ENCODE data around the gene TCF15. TPM values are rescaled to one million over a fixed set of nuclear protein-coding genes. Genes with fewer than 3 reads are reported as not detected.

TCF15 gene
- total and polyA plus RNA-seq, 2 of the 13 experiments (the other 11 are each of a cell fraction or from before 2014, with no cell fraction given): not detected

DNA sequence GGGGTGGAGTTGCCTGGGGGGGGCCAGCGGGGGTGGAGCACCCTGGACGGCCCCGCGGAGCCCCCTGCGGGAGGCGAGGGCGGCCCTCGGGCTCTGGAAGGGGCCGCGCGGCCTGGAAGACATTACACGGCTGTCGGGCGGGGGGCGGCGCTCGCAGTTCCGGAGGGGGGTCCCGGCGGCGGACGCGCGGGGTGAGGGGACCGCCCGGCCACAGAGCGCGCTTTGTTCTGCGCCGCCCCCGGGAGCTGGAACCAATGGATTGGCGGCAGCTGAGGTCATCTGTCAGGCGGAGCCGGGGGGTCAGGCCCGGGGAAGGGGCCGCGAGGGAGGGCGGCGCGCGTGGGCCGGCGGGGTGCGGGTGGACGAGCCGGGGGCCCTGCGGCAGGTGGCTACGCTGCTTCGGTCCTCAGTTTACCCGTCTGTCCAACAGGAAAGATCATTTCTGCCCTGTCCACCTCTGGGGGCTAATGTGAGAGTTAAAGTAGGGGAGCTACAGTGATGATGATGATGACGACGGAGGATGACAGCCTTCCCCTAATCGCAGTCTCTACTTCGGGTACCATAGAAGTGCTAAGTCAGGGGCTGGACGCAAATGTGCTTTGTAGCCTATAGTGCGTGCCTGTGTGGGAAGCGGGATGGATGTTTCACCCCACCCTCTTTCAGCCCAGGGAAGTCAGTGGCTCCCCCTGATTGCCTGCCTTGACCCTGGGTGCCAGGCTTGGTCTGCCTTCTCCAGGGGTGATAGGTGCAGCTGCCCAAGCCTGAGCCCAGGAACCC lies 32.5 kb upstream of the TCF15 start (continued):
- TF ChIP-seq, protein P1, sequence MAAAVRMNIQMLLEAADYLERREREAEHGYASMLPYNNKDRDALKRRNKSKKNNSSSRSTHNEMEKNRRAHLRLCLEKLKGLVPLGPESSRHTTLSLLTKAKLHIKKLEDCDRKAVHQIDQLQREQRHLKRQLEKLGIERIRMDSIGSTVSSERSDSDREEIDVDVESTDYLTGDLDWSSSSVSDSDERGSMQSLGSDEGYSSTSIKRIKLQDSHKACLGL (CRISPR knock-in tag; IDR thresholded peaks at IDR 0.05): peak; percentile 13; the same call in 1 of the 2 replicates
- TF ChIP-seq, protein P2, sequence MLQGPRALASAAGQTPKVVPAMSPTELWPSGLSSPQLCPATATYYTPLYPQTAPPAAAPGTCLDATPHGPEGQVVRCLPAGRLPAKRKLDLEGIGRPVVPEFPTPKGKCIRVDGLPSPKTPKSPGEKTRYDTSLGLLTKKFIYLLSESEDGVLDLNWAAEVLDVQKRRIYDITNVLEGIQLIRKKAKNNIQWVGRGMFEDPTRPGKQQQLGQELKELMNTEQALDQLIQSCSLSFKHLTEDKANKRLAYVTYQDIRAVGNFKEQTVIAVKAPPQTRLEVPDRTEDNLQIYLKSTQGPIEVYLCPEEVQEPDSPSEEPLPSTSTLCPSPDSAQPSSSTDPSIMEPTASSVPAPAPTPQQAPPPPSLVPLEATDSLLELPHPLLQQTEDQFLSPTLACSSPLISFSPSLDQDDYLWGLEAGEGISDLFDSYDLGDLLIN (CRISPR knock-in tag; IDR thresholded peaks at IDR 0.05; ENCODE audit: borderline replicate concordance): peak; percentile 76; the same call in 1 of the 2 replicates
- TF ChIP-seq, protein P3, sequence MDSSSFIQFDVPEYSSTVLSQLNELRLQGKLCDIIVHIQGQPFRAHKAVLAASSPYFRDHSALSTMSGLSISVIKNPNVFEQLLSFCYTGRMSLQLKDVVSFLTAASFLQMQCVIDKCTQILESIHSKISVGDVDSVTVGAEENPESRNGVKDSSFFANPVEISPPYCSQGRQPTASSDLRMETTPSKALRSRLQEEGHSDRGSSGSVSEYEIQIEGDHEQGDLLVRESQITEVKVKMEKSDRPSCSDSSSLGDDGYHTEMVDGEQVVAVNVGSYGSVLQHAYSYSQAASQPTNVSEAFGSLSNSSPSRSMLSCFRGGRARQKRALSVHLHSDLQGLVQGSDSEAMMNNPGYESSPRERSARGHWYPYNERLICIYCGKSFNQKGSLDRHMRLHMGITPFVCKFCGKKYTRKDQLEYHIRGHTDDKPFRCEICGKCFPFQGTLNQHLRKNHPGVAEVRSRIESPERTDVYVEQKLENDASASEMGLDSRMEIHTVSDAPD (CRISPR knock-in tag; IDR thresholded peaks at IDR 0.05): no peak
- TF ChIP-seq, protein P4, sequence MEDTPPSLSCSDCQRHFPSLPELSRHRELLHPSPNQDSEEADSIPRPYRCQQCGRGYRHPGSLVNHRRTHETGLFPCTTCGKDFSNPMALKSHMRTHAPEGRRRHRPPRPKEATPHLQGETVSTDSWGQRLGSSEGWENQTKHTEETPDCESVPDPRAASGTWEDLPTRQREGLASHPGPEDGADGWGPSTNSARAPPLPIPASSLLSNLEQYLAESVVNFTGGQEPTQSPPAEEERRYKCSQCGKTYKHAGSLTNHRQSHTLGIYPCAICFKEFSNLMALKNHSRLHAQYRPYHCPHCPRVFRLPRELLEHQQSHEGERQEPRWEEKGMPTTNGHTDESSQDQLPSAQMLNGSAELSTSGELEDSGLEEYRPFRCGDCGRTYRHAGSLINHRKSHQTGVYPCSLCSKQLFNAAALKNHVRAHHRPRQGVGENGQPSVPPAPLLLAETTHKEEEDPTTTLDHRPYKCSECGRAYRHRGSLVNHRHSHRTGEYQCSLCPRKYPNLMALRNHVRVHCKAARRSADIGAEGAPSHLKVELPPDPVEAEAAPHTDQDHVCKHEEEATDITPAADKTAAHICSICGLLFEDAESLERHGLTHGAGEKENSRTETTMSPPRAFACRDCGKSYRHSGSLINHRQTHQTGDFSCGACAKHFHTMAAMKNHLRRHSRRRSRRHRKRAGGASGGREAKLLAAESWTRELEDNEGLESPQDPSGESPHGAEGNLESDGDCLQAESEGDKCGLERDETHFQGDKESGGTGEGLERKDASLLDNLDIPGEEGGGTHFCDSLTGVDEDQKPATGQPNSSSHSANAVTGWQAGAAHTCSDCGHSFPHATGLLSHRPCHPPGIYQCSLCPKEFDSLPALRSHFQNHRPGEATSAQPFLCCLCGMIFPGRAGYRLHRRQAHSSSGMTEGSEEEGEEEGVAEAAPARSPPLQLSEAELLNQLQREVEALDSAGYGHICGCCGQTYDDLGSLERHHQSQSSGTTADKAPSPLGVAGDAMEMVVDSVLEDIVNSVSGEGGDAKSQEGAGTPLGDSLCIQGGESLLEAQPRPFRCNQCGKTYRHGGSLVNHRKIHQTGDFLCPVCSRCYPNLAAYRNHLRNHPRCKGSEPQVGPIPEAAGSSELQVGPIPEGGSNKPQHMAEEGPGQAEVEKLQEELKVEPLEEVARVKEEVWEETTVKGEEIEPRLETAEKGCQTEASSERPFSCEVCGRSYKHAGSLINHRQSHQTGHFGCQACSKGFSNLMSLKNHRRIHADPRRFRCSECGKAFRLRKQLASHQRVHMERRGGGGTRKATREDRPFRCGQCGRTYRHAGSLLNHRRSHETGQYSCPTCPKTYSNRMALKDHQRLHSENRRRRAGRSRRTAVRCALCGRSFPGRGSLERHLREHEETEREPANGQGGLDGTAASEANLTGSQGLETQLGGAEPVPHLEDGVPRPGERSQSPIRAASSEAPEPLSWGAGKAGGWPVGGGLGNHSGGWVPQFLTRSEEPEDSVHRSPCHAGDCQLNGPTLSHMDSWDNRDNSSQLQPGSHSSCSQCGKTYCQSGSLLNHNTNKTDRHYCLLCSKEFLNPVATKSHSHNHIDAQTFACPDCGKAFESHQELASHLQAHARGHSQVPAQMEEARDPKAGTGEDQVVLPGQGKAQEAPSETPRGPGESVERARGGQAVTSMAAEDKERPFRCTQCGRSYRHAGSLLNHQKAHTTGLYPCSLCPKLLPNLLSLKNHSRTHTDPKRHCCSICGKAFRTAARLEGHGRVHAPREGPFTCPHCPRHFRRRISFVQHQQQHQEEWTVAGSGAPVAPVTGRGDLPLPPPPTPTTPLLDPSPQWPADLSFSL (CRISPR knock-in tag; IDR thresholded peaks at IDR 0.05): 0 out of 2 replicates have a peak, but pooled peaks have one; percentile 30
- TF ChIP-seq ZNF878 (CRISPR knock-in tag; IDR thresholded peaks at IDR 0.05): no peak; the same call in 1 of the 2 replicates
- TF ChIP-seq ZNF619 (CRISPR knock-in tag; IDR thresholded peaks at IDR 0.05): no peak
- TF ChIP-seq ZFP1 (CRISPR knock-in tag; IDR thresholded peaks at IDR 0.05): no peak
- TF ChIP-seq ZNF850 (CRISPR knock-in tag; conservative IDR thresholded peaks at IDR 0.05): no peak
- 0 out of 2 replicates have a peak, but pooled peaks have one; percentile 39 for TF ChIP-seq FOXO1 (CRISPR knock-in tag; IDR thresholded peaks at IDR 0.05)
- TF ChIP-seq SP2 (CRISPR knock-in tag; IDR thresholded peaks at IDR 0.05): no peak
- peak; percentile 48; the same call in 1 of the 2 replicates for TF ChIP-seq POGZ (CRISPR knock-in tag; IDR thresholded peaks at IDR 0.05)
- TF ChIP-seq ZNF274 (CRISPR knock-in tag; IDR thresholded peaks at IDR 0.05): 0 out of 2 replicates have a peak, but pooled peaks have one; percentile 38
- TF ChIP-seq, protein P5, sequence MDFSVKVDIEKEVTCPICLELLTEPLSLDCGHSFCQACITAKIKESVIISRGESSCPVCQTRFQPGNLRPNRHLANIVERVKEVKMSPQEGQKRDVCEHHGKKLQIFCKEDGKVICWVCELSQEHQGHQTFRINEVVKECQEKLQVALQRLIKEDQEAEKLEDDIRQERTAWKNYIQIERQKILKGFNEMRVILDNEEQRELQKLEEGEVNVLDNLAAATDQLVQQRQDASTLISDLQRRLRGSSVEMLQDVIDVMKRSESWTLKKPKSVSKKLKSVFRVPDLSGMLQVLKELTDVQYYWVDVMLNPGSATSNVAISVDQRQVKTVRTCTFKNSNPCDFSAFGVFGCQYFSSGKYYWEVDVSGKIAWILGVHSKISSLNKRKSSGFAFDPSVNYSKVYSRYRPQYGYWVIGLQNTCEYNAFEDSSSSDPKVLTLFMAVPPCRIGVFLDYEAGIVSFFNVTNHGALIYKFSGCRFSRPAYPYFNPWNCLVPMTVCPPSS (IDR thresholded peaks at IDR 0.05): no peak
- TF ChIP-seq, protein P6, sequence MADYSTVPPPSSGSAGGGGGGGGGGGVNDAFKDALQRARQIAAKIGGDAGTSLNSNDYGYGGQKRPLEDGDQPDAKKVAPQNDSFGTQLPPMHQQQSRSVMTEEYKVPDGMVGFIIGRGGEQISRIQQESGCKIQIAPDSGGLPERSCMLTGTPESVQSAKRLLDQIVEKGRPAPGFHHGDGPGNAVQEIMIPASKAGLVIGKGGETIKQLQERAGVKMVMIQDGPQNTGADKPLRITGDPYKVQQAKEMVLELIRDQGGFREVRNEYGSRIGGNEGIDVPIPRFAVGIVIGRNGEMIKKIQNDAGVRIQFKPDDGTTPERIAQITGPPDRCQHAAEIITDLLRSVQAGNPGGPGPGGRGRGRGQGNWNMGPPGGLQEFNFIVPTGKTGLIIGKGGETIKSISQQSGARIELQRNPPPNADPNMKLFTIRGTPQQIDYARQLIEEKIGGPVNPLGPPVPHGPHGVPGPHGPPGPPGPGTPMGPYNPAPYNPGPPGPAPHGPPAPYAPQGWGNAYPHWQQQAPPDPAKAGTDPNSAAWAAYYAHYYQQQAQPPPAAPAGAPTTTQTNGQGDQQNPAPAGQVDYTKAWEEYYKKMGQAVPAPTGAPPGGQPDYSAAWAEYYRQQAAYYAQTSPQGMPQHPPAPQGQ (CRISPR knock-in tag; IDR thresholded peaks at IDR 0.05; ENCODE audit: borderline replicate concordance): no peak
- 0 out of 2 replicates have a peak, but pooled peaks have one; percentile 21 for TF ChIP-seq ZNF607 (CRISPR knock-in tag; IDR thresholded peaks at IDR 0.05; ENCODE audit: borderline replicate concordance)

All from HepG2 (cell line).